GM12891 (cell line): ENCODE results near the gene TRAPPC10.

Source experiments
- POLR2A ChIP-seq: IDR thresholded peaks from 2 replicates; pipeline ENCODE4 v1.6.1; 2011; ENCODE audit warnings: low read depth, low read length, control low read depth
- POLR2AphosphoS5 ChIP-seq: IDR thresholded peaks from 2 replicates; pipeline ENCODE4 v1.6.1; 2011; ENCODE audit warnings: low read depth, low read length, control low read depth
- POU2F2 ChIP-seq: IDR thresholded peaks from 2 replicates; pipeline ENCODE4 v1.6.1; 2011; ENCODE audit warnings: low read depth, mild to moderate bottlenecking, control low read depth, low read length, moderate library complexity
- SPI1 ChIP-seq: IDR thresholded peaks from 2 replicates; pipeline ENCODE4 v1.6.1; 2011; ENCODE audit warnings: low read depth, low read length, control low read depth
- TAF1 ChIP-seq: IDR thresholded peaks from 2 replicates; pipeline ENCODE4 v1.6.1; 2011; ENCODE audit warnings: low read depth, low read length, control low read depth

DNA sequence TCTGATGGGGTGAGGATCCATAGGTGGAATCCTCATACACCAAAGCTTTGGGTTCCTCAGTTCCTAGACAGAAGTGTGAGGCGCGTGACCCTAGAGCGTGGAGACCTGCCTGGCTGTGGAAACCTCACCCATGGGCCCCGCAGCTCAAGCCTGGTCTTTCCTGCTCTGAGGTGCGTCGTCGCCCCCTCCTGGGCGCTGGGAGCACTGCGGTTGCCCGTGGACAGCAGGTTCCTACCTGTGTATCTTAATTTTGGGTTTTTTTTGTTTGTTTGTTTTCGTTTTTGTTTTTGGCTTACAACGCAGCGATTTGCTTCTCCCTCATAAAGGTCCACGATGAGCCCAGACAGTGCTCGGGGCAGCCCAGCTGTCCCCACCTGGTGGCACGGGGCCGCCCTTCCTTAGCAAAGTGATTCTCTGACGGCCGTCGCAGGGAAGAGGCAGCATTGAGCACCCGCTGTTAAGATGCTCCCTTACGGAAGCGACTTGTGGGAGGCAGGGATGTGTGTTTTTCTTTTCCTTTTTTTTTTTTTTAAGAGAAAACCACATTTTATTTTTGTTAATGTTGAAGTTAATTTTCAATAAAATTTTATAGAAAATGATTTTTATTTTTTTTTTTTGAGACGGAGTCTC, 36.5 kb upstream of the TRAPPC10 start:
- TF ChIP-seq POLR2AphosphoS5 (no peak), SPI1 (no peak), POLR2A (no peak), TAF1 (no peak), POU2F2 (no peak)
